Effector CD8-positive, alpha-beta T cell (primary cell): ENCODE results near the gene CACYBP.
"Not testable (repeated sequence)": the region's sequence is repeated elsewhere in the genome, so short reads cannot be mapped to it uniquely, and the experiment has no call there.

Source experiments
- DNase-seq: peaks from one replicate; lab custom pipeline; 2025; lab: John Stamatoyannopoulos, UW

Gene CACYBP

GRCh38 chr1:175005085-175005783 is 5.5 kb downstream of the CACYBP start:
- no peak for DNase-seq

DNA sequence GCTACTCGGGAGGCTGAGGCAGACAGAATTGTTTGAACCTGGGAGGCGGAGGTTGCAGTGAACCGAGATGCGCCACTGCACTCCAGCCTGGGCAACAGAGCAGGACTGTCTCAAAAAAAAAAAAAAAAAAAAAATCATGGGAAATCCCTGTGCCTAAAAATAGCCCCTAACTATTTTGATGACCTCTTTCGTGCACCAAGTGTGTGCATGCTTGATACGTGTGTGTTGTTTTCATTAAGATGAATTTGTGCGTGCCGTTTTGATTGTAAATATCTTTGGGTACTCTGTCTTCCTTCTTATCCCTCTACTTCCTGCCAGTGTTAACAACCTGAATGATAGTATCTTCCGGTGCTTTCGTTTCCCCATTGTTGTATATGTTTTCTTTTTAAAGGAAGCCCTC is 9.8 kb downstream of the CACYBP start:
- no peak for DNase-seq

DNA sequence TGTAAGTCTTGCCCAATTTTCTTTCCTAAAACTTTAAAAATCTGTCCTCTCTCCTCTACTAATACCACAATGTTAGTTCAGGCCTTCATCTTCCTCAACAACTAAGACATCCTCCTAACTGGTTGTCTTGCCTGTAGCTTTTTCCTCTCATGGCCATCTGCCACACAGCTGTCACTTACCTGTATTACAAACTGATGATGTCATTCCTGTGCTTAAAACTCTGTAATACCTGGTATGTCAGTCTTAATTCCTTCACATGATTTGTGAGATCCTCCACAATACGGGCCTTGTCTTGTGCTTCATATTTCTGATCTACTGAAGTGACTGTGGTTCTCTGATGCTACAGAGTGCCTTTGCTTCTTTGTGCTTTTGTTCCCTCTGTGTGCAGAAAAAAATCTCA is 13.7 kb downstream of the CACYBP start:
- no peak for DNase-seq

- DNase-seq: no peak
These were observed 15.5 kb downstream of the CACYBP start for GRCh38 chr1:175015243-175015642.

DNA sequence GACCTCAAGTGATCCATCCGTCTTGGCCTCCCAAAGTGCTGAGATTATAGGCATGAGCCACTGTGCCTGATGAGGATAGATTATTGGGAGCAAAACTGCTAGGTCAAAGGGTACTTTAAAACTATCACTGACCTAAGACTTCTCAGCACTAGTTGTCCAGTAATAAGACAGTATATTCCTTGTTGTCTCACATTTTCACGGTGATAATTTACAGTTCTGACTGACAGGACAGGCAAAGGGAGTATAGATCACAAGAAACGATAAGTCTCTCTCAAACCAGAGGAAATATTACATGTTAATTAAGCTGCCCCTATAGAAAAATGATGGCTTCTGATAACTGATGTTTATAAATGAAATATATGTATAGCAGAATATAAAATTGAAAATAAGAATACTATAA is 19.8 kb downstream of the CACYBP start:
- DNase-seq: no peak

- peak; percentile 98 for DNase-seq
These were observed 23.5 kb downstream of the CACYBP start, which contains the start of gene MRPS14 for GRCh38 chr1:175023043-175023921. MRPS14 (minus strand) TSS chr1:175023425; CDS start chr1:175023408, 17 bp downstream.

DNA sequence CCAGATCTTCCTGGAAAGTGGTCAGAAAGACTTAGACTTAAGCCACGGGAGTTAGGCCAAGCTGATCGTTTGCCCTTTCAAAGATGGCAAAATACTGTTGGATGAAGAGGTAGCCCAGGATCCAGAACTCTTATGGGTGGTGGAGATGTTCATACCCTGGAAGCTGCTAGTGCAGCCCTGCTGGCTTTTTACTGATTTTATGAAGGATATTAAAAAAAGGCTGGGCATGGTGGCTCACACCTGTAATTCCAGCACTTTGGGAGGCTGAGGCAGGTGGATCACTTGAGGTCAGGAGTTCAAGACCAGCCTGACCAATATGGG is 24.1 kb downstream of the CACYBP start:
- not testable (repeated sequence) for DNase-seq

- no peak for DNase-seq
These were observed 25.0 kb downstream of the CACYBP start for GRCh38 chr1:175024773-175025172.

DNA sequence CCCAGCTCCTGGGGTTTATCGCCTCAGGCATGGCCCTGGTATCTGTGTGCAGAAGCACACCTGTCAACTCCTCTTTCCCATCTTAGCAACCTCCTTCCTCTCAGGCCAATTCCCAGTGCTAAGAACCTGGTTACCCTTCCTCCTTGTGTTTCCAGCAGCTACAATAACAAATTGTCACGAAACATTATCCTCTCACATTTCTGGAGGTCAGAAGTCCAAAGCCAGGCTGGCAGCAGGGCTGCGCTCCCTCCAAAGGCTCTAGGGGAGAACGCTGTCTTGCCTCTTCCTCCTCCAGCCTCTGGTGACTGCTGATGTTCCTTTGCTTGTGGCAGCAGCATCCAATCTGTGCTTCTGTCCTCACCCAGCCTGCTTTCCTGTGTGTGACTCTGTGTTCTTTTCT is 34.2 kb downstream of the CACYBP start:
- no peak for DNase-seq

DNA sequence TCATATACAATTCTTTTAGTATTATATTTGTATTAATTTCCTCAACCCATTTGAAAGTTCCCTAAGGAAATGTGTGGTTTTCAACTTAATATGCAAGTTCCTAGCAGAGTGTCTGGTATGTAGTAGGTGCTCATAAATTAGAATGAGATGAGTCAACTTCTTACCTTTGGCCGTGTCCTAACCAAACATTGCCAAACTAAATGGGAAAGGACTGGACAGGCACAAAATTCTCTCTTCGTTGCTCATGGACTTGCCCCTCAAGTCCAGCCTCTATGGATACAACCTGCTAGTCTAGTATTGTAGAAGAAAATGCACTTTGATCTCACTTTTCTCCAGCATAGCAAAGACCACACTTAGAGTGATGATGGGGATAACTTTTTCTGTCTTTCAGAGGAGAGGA is 35.0 kb downstream of the CACYBP start:
- DNase-seq: no peak

DNA sequence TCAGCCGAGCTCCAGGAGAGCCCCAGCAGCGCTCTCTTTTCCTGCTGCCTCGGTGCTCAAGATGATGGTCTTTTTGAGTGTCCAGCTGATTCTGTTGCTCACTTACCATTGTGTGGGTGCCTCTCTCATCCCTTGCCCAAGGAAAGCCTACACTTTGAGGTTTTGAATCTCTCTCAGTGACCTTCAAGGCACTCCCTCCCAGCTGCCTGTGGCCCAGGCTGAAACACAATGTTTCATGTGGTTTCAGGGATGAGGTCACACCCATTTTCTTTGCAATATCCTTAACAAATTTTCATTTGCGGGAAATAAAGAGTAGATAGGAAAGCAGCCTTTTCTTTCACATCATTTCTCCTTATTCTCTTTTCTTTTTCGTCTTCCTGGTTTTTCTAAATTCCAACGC is 36.1 kb downstream of the CACYBP start:
- DNase-seq: no peak

- no peak for DNase-seq
These were observed 36.7 kb downstream of the CACYBP start for GRCh38 chr1:175036476-175036875.

GRCh38 chr1:175037416-175037815 is 37.7 kb downstream of the CACYBP start:
- no peak for DNase-seq

DNA sequence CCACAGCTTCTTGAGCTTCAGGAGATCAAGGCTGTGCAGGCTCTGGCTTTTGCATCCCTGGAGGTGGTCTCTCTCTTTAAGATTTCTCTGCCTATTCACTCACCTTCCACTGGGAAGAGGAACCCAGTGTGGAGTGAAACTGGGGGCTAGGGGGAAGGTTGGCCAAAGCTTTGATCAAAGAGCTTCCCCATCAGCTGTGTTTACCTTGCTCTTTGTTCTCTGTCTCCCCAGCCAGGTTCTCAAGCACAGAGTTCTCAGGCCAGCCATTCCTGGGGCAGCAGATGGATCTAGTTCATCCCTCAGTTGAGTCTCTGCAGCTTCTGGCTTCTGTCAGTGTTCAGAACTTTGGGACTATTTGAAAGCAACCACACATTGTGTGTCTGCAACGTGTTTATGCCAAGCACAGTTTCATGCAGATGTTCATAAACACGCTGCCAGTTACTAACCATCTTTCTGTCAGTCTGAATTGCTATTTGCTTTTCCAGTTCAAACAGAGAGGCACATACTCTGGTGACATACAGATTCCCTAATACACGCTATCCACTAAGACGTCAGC is 40.7 kb downstream of the CACYBP start:
- DNase-seq: no peak

DNA sequence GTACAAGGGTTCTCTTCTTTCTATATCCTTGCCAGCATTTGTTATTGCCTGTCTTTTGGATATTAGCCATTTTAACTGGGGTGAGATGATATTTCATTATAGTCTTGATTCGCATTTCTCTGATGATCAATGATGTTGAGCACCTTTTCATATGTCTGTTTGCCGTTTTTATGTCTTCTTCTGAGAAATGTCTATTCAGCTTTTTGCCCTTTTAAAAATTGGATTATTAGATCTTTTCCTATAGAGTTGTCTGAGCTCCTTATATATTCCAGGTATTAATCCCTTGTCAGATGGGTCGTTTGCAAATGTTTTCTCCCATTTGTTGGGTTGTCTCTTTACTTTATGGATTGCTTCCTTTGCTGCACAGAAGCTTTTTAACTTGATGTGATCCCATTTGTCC is 42.9 kb downstream of the CACYBP start:
- no peak for DNase-seq

GRCh38 chr1:175043824-175044223 is 44.1 kb downstream of the CACYBP start:
- DNase-seq: no peak

- not testable (repeated sequence) for DNase-seq
These were observed 44.8 kb downstream of the CACYBP start for GRCh38 chr1:175044591-175044990.

DNA sequence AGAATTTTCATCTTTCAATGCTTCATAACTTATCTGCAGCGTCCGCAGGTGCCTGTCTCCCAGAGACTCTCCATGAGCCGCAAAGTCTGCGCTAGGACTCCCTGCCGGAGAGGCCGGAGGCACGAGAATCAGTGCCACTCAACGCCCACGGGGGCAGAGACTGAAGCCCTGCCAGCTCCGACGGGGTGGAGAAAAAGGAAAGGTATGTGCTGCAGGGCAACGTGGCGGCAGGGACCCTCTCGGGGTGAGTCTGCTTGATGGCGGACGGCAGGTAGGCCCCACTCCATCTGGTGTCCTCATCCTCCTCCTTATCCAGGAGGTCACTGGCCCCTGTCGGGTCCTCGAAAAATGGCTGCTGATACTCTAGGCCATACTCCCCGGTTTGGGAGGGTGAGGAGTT is 45.4 kb downstream of the CACYBP start:
- no peak for DNase-seq

DNA sequence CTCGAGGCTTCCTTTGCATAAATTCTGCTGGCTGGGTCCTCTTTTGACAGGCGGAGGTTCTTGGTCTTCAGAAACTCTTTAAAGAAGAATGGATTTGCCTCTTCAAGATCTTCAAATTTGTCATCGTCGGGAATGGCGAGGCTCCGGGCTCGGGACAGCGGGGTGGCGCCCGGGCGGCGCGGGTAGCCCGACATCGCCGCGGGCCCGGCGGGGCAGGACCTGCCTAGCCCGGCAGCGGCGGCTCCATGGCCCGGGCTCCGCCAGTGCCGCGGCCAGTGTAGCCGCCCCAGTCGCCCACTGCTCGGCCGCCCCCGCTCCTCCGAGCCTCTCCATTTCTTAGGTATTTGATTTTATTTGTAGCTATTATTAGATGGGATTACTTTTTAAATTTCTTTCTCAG is 45.8 kb downstream of the CACYBP start:
- no peak for DNase-seq

DNA sequence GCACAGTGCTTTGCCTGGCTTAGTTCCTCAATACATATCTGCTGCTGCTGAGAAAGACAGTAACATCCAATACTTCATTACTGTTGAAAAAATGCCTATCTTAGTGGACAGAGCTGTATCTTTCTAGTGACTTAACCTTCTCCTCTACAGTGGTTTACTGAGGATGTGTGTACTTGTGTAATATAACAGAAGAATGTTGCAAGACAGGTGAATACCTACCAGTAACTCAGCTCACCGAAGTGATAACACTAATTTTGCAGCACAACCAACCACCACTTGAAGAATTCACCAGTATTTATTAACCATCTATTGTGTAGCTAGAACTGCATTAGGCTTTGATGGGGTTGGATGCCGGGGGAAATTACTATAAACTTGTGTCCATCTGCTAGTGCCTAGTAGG is 51.2 kb downstream of the CACYBP start:
- no peak for DNase-seq

- DNase-seq: no peak
These were observed 55.0 kb downstream of the CACYBP start for GRCh38 chr1:175054736-175055135.
